Ishikawa (cell line): Measurements from ENCODE around the gene PRKCB.

ENCODE experiments used
- EP300 ChIP-seq: IDR thresholded peaks from 2 replicates; pipeline ENCODE4 v1.6.1; 2012; ENCODE audit warnings: borderline replicate concordance
- MAX ChIP-seq: IDR thresholded peaks from 2 replicates; pipeline ENCODE4 v1.6.1; 2012

Gene PRKCB

DNA sequence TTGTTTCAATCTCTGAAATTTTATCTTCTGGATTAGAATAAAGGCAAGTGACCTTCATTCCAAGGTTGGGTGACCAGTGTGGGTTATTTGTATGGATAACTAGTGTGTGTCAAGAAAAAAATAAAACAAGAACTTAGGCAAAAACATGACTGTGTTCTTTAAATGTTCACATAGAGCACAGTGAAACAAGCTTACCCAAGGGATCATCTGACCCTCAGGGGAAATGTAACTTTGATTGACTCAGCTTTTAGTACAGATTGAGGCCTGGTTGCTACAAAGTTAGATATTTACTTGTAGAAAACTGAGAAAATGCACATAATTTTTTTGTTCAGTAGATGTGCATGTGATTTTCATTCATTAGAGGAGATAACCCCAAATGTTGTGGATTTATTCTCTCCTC lies 427.0 kb downstream of the PRKCB start:
- no peak for TF ChIP-seq EP300
- no peak for TF ChIP-seq MAX
